ENCODE results near the gene ETV6.

ETV6 gene

DNA sequence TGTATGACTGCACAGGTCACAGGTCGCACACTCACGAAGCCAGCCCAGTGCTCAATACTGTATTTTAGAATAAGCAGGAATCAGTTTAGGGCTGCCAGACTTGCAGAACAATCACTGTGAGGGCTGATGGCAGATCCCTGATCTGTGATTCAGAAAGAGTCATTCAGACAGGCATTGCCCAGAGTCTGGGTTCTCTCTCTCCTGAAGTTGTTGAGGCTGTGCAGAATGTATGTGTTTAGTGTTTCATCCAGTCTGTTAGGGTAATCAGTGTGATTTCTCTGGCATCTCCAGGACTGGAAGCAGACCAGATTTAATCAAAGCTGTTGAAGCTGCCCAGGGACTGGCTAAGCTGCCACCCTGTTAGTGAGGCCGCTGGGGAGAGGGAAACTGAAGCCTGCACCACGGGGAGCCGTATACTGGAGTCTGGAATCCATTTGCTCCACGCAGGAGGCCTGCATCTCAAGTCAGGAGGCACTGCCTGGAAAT is 69.3 kb downstream of the ETV6 start:
- DNase-seq (ENCODE audit: low spot score): no peak

DNA sequence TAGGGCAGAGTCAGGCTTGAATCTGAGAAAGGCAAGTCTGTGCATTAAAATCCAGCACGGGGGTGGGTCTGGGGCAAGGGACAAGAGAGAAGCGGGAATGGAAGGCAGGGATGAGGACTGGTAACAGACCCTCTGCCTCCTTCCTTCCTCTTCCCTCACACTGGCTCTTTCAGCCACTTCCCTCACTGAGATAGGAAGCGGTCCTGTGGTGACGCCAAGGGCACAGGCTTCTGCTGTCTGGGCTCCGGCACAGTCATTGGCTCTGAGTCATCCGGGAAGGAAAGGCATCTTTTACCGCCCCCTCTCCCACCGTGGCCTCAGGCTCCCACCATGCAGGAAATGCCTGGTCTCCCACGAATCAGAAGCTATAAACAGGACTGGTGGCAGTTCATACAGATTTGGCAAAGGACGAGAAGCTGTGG is 70.2 kb downstream of the ETV6 start:
- DNase-seq (ENCODE audit: low spot score): no peak

DNA sequence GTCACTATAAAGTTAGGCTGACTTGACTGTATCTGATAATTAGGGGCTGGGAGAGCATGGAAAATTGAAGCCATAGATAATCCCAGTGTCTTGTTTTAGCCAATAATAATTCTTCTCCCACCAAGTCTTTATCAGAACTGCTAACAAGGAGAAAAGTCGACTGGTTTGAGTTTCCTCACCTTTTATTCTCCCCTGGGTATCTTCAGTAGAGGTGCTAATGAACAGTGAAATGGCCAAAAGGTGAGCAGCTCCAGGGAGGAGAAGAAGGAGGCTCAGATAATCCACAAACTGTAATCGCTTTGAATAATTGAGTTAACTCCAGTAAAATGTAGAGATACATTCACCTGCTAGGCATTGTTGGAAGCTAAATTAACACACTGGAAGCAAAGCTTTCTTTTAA is 72.6 kb downstream of the ETV6 start:
- no peak for DNase-seq (ENCODE audit: low spot score)

DNA sequence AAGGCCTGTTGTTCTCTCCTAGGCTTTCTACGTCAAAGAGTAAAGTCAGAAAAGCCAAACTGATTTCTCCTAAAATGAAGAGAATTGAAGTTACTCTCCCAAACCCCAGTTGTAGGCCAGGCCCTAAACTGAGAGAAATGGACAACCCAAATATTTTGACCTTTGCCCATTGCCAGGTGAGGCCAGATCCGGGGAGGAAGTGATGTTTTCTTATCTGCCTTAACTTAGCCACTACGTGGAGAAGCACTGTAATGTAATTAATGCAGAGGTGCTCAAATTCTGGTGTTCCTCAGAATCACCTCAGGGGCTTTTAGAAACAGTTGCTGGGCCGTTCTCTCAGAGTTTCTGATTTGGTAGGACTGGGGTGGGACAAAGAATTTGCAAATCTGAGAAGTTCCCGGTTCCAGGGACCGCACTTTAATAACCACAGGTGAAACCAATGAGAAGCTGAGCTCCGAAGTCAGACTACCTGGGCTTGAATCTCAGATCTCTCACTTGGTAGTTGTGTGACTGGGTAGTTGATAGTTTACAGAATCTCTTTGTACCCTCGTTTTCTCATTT is 73.2 kb downstream of the ETV6 start:
- no peak for DNase-seq (ENCODE audit: low spot score)

DNA sequence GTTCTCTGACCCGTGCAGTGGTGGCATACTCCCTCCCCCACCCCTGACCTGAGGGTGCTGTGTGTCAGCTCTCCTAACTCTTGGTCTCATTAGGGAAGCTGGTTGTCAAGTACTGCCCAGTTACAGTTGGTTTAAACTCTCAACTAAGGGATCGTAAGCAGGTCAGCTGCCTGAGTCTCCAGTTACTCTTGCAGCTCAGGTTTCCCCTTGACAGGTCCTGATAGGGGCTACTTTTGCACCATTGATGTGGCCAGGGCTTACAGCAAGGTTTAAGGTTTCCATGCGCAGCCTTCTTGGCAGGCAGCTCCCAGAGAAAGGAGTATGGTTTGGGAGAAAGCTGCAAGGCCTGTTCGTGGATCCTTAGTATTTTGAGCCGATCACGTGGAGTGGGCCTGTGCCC is 74.5 kb downstream of the ETV6 start:
- DNase-seq (ENCODE audit: low spot score): no peak

DNA sequence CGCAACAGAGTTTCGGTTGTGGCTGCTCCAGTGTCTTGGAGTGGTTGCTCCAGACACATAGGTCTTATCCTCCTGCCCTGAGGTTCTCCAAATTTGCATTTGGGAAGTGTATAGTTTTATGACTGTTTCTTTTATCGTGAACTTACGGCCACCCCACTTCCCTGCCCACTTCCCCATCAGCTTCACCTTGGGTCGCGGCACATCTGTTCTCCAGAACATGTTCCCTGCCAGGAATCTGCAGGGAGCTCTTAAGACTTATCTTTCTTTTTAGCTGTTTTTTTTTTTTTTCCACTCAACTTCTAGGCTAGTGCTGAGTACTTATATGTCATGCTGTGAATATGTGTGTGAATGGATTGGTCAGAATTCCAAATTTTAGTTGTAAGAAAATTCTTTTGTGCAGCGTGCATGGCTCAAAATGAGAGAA is 75.4 kb downstream of the ETV6 start:
- DNase-seq (ENCODE audit: low spot score): no peak

DNA sequence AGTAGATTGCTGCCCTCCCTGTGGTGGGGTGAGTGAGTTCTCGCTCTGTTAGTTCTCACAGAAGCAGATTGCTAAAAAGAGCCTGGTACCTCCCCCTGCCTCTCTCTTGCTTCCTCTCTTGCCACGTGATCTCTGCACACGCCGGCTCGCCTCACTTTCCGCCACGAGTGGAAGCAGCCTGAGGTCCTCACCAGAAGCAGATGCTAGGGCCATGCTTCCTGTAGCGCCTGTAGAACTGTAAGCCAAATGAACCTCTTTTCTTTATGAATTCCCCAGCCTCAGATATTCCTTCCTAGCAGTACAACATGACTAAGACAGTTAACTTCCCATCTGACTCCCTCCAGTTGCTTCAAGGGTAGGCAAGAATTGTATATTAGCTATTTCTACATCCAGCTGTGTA is 76.2 kb downstream of the ETV6 start:
- no peak for DNase-seq (ENCODE audit: low spot score)

DNA sequence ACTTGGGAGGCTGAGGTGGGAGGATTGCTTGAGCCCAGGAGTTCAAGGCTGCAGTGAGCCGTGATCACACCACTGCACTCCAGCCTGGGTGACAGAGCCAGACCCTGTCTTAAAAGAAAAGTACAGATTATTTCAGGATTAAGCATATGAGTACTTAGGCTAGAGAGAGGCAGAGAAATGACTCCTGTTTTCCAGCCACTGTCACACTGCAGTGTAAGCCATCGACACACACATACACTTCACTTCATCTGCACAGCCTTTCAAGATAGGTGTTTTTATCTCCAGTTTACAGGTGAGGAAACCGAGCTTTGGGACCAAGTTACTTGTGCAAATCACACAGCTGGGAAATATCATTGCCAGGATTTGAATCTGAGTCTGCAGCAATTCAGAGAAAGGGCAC is 77.2 kb downstream of the ETV6 start:
- DNase-seq (ENCODE audit: low spot score): no peak

DNA sequence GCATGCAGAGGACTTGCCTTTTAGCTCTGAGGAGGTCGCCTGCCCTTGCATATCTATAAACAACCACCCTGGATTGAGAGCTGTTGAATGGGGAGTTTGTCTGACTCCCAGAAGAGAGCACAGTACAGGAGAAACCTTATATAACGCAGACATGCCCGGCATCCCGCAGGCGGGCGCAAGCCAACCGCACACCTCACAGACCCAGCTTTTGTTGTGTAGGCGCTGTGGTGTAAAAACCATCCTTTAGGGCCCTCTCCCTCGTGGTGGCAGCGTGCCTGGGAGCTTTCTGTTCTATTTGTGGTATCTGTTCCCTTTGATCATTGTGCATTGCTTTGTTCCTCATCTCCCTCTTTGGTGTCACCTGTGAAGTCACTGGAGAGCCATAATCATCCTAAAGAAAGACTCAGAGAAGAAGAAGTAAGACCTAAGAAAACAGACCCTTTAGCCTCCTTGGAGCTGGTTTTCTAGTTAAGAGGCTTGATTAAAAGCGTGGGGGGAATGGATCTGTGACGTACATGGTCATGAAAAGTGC is 77.7 kb downstream of the ETV6 start:
- DNase-seq (ENCODE audit: low spot score): no peak

DNA sequence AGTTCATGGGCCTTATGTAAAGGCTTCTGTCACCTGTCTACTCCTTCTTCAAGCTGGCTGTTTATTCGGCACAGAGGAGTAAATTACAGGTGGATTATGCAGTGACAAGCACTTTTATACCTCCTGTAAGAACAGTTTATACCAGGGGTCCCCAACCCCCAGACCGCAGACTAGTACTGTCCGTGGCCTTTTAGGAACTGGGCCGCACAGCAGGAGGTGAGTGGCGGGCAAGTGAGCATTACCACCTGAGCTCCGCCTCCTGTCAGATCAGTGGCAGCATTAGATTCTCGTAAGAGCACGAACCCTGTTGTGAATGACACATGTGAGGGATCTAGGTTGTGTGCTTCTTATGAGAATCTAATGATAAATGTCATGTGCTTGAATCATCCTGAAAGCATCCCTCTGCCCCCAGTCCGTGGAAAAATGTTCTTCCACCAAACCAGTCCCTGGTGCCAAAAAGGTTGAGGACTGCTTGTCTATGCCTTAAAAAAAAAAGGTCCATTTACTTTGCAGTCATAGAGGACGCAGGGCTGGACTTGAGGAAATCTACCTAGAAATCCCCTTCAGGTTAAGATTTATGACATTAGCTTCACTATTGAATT is 78.8 kb downstream of the ETV6 start:
- no peak for DNase-seq (ENCODE audit: low spot score)

DNA sequence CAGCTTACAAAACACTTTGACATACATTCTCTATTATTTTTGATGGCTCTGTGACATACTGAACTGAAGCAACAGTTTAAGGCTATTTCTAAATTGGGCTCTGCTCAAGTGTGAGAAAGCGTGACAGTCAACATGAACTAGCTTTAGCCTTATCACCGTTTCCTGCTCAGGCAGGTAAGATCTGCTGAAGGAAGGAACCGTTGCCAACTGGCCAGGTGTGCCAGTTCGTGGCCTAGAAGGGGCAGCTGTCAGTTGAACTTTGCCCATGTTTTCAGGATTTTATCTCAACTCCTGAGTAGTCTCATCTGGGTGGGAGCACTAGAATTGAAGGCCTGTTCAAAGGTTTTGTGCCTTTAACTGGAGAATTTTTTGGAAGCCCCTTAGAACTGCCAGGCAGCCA is 79.5 kb downstream of the ETV6 start:
- no peak for DNase-seq (ENCODE audit: low spot score)

DNA sequence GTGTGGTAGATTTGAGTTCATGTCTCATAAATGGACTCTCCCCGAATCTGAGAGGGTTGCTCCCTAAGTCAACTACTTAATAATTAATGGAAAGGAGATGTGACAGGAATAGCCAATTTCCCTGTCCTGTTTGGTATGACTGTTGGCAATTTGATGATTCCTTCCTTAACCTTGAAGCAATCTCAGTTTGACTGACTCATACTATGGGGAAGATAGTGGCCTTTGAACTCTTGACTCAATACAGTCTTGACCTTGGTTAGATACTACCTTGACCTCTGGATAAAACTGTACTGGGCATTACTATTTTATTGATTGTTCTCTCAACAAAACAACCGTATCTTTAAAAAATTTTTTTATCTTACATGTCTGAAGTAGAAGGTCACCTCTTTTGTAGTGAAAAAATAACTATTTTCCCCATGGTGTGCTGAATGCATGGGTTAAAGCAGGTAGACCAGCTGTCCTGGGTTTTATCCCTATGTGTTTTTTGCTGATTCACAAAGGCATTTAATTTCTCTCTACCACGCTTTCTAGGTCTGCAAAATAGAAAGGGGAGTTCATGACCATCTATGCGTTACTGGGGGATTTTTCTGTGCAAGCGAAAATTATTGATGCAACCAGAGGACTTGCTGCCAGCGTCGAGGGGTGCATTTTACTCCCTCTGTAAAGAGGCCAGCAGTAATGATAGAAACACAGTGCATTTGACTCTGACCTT is 80.1 kb downstream of the ETV6 start:
- no peak for DNase-seq (ENCODE audit: low spot score)

DNA sequence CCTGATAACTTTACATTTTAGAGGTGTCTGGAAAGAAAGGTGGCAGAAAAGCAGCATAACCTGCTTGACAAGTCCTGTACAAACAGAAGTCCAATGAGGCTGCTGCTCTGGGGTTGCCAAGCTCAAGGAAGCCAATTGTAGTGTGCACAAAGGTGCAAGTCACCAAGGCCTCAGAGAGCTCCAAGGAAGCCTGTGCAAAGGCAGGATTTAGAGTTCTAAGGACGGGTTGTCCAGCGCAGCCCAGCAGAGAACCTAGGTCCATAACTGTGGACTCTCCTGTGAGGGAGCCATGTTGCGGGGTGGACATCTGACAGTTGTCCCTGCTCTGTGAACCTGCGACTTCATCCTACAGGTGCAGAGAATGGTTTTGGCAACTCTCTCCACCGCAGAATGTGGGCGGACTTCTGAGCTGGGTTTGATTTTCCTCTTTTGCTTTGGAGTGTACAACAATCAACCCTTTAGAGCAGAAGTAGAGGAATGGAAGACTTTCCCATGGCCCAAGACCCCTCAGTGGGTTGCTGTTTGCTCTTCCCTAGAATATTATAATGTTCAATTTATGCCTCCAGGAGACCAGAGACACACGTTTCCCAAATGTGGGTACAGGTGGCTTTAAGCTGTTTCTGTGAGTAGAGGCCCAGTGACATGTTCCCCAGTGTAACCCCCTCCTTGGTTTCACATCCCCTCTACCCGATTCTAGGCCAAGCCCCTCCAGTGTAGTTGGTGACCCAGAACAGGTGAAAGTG is 81.0 kb downstream of the ETV6 start:
- DNase-seq (ENCODE audit: low spot score): no peak

DNA sequence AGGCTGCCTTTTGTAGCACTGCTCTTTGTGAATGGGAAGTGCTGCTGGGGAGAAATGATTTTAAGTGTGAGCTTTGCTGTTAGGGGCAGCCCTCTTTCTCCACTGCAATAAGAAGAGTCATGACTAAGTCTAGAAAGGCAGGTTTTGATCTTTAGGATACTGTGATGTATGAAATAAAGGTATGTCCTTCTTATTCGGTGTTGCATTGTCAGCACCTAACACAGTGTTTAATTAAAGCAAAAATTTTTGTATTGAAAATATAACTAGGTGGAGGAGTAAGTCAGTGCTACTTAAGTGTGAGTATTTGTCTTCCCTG is 81.5 kb downstream of the ETV6 start:
- no peak for DNase-seq (ENCODE audit: low spot score)

DNA sequence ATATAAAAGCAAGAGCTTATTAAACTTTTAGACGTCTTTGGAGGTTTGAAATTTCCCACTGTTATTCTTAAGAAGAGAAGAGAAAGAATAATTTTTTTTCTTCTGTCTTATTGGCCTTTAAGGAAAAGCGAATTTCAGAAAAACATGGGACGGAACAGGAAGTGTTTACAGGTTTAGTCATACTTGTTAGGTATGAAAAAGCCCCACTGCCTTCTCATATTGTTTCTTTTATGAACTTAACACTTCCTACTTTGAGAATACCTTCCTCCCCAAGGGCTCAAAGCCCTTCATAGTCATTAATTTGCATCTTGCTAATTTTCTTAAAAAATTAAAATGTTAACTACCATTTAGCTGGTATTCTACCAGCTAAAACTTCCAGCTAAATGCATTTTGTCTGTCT is 82.0 kb downstream of the ETV6 start:
- DNase-seq (ENCODE audit: low spot score): no peak

DNA sequence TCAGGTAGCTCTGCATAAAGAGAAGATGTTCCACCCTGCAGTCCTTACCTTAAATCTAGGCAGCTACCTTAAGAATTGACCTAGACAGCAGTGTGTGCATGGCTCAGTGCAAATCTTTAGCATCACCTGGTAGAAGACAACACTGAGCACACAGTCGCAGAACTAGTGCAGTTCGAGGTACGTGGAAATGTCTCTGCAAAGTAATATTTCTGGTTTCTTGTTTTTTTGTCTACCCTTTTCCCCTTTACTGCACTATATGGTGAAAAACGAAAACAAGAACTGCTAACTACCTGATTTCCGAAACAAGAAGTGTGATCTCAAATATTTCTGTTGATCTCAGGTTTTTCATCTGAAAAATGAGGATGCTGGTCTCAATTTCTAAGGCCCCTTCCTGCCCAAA is 82.5 kb downstream of the ETV6 start:
- no peak for DNase-seq (ENCODE audit: low spot score)

DNA sequence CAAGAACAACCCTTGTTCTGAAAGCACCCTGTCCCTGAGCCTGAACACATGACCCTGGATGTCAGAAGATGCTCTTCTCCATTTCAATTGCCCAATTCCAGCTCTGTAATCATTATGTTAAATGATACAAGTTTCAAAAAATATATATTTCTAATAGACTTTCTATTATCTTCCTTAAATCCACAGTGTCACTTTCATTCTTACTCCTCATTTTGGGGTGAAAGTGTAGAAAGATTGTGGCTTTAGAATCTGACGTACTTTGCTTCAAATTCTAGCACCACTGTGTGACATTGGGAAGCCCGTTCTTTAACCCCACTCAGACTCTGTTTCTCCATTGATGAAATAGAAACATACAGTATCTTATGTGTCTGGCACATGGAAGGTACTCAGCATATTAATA is 83.2 kb downstream of the ETV6 start:
- DNase-seq (ENCODE audit: low spot score): no peak

DNA sequence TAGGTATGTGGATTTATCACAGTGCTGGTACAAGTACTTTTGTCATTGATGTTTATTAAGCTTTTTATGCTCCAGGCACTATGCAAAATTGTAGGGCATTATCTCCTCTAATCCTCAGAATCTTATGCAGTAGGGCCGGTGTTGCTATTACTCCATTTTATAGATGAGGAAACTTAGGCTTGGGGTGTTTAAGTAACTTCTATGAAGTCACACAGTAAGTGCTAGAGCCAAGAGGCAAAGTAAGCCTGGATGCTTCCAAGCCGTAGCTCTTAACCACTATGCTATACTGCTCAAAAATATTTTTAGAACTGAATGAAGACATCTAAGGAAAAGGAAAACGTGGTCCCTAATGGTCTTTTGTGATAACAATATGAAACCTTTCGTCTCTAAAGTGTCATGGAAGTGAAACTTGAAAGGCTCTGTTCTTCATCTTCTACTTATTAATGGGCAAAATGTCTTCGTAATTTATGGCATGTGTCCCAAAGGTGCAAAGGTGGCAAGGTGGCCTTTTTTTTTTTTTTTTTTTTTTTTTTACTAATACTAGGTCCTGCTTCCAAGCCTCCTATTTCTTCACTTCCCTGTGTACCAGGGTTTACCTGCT is 85.2 kb downstream of the ETV6 start:
- no peak for DNase-seq (ENCODE audit: low spot score)

DNA sequence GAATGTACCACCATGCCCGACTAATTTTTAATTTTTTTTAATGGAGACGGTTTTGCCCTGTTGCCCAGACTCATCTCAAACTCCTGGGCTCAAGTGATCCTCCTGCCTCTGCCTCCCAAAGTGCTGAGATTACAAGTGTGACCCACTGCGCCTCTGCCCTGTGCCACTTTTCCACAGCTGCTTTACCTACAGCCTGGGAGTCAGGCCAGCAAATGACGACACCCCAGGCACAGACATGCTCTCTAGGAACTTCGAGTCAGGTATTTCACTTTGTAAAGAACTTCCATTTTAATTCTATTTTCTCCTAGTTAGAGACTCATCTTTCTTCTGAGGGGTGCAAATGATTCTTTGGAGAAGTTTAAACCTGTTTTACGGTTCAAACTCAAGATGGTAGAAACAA is 89.0 kb downstream of the ETV6 start:
- DNase-seq (ENCODE audit: low spot score): no peak

DNA sequence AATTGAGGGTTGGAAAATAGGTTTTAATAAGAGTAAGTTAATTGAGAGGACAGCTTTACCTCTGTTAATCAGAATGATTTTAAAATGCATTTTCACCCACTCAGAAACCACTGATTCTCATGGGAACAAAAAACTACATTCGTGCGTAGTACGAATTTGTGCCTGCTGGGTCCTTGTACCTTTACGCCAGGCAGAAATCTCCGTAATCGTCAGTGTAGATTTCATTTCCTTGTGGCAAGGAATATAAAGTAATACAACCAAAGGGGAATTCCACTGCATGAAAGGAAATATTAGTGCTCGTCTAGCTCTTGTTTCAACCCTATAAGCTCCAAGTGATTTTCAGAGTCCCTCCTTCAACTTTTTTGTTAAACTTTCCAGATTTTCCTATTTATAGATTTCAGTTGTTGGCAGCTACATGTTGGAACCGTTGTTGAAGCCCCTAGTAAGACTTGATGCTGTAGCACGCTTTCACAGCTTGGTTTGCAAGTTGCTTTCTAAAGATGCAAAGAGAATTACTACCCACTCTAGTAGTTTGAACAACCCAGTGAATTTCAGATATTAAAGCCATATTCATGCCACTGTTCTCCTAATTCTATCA is 90.6 kb downstream of the ETV6 start:
- DNase-seq (ENCODE audit: low spot score): no peak

DNA sequence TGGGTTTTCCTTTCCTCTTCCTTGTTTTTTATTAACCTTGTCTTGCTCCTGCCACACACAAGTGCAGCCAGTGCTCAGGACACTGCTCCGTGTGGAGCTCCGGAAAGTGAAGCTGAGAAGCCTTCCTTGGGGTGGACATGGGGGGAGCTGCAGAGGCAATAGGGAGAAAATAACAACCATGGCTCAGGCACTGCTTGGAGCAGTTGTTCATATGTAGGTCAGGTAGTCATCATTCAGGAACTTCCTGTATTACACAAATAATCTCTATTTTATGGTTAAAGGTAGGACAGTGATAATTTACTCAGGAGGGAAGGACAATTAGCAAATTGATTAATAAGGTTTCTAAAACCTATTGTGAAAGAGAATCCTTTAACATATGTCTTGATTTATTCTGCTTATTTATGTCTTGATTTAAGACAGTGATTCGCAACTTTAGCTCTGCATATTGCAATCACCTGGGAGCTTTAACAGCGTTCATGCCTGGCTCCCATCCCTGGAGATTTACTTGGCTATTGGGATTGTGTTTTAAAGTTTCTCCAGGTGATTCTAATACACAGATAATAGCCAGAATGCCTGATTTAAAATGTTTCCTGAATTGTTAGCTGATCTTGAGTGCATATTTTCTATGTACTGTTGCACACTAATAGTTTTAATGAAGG is 92.1 kb downstream of the ETV6 start:
- DNase-seq (ENCODE audit: low spot score): no peak

All from HuH-7 (cell line).